Caco-2 (cell line): Measurements from ENCODE around the gene BMP7. TPM values are rescaled to one million over a fixed set of nuclear protein-coding genes. Genes with fewer than 3 reads are reported as not detected.

ENCODE experiments used
- BruUV-seq: library from RNA; stranded (reverse); fragments of 400-500 nt; replicated peaks from 2 replicates; lab custom pipeline; 2021; lab: Mats Ljungman, UMichigan
- CTCF ChIA-PET: fragments of 300-600 bp; sonication (Branson Sonifier 250); formaldehyde crosslinking; loops from one replicate; lab custom pipeline; 2022; ENCODE audit warnings: antibody characterized with exemption; lab: Charles Lee
- POLR2A ChIA-PET: fragments of 300-600 bp; sonication (Branson Sonifier 250); formaldehyde crosslinking; loops from one replicate; lab custom pipeline; 2022; ENCODE audit warnings: antibody characterized with exemption; lab: Charles Lee
- DNase-seq, 2 experiments: peaks; one replicate each; pipeline versions ENCODE4 v3.0.0 to v3.0.0-alpha.2; 2020 to 2022
- H3K27me3 ChIP-seq: replicated peaks from 2 replicates; pipeline ENCODE4 v1.6.0; 2011; ENCODE audit warnings: low read length; ENCODE audit not compliant: control insufficient read depth, insufficient read depth
- H3K36me3 ChIP-seq: 2 replicates; pipeline ENCODE4 v1.5.1; 2011; ENCODE audit warnings: low read length; ENCODE audit not compliant: control insufficient read depth, insufficient read depth
- H3K4me1 ChIP-seq: fragments of 250-450 bp; sonication (Bioruptor Pico); 2 replicates; pipeline ENCODE4 v1.5.1; 2020; ENCODE audit warnings: mild to moderate bottlenecking
- H3K4me3 ChIP-seq: 2 replicates; pipeline ENCODE4 v1.5.1; 2011; ENCODE audit warnings: low read depth, mild to moderate bottlenecking, control low read depth, low read length
- H3K9me3 ChIP-seq: fragments of 250-450 bp; sonication (Bioruptor Pico); 2 replicates; pipeline ENCODE4 v1.5.1; 2020; ENCODE audit warnings: mild to moderate bottlenecking, moderate library complexity
- H3K27ac Mint-ChIP-seq: one replicate; pipeline ENCODE4 v1.8.0; 2022; ENCODE audit warnings: mixed read lengths; ENCODE audit not compliant: unreplicated experiment
- H3K27me3 Mint-ChIP-seq: one replicate; pipeline ENCODE4 v1.8.0; 2022; ENCODE audit warnings: mixed read lengths; ENCODE audit not compliant: insufficient read depth, unreplicated experiment
- H3K36me3 Mint-ChIP-seq: one replicate; pipeline ENCODE4 v1.8.0; 2022; ENCODE audit warnings: mild to moderate bottlenecking, mixed read lengths; ENCODE audit not compliant: insufficient read depth, unreplicated experiment
- H3K4me1 Mint-ChIP-seq: one replicate; pipeline ENCODE4 v1.8.0; 2022; ENCODE audit warnings: low read depth, mixed read lengths; ENCODE audit not compliant: unreplicated experiment
- H3K4me3 Mint-ChIP-seq: one replicate; pipeline ENCODE4 v1.8.0; 2022; ENCODE audit warnings: mild to moderate bottlenecking, moderate library complexity, mixed read lengths; ENCODE audit not compliant: unreplicated experiment
- H3K9me3 Mint-ChIP-seq: one replicate; pipeline ENCODE4 v1.8.0; 2022; ENCODE audit warnings: mixed read lengths; ENCODE audit not compliant: unreplicated experiment
- CTCF ChIP-seq, 2 experiments: fragments of 200-600 bp in 1 of 2; IDR thresholded peaks; 1 replicate in 1 of 2; 2 replicates in 1 of 2; pipeline versions ENCODE4 v1.5.1 to v1.8.0; 2011 to 2022; ENCODE audit warnings: antibody characterized with exemption in 1 of 2, control low read depth in 1 of 2, inconsistent platforms in 1 of 2, low read depth in 1 of 2, low read length in 1 of 2, mild to moderate bottlenecking in 1 of 2, moderate library complexity in 1 of 2; ENCODE audit not compliant: insufficient read depth in 1 of 2, severe bottlenecking in 1 of 2, unreplicated experiment in 1 of 2
- intact Hi-C: fragments of 100-400 bp; cut with micrococcal nuclease; formaldehyde crosslinking; loops from one replicate; pipeline ENCODE4 v1.10.0; 2022; ENCODE audit not compliant: unreplicated experiment
- total RNA-seq: library from RNA; stranded (reverse); gene quantifications from 2 replicates; pipeline ENCODE4 v1.2.3, GENCODE V29; 2022

BMP7 gene
- total RNA-seq, 1 experiment from 2014 or later = 317 TPM

DNA sequence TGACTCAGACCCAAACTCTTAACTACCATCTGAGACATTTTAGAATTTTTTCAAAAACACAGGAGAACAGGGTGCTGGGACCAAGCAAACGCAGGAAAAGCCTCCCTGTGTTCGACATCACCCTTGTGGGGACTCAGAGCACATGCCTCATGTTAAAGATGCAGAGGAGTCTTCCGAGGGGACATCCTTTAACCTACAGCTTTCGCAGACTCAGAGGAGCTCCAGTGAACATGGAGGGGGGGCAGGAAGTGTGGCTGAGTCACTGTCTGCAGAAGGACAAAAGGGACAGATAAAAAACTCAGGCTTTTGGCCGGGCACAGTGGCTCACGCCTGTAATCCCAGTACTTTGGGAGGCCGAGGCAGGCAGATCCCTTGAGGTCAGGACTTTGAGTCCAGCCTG is 15.1 kb downstream of the BMP7 start:
- TF ChIP-seq CTCF (IDR thresholded peaks at IDR 0.05; ENCODE audit: insufficient read depth in 1 of 2, low read depth in 1 of 2, low read length in 1 of 2, severe bottlenecking in 1 of 2, unreplicated experiment in 1 of 2) = no peak
- Histone ChIP-seq H3K4me1 (peaks cover 25% of the 10 kb centered on the region), H3K9me3 (no peaks in the 10 kb centered on the region), H3K4me3 (no peak overlapping the region), H3K36me3 (no peaks in the 10 kb centered on the region), H3K27me3 (no peaks in the 10 kb centered on the region)
- Mint-ChIP-seq H3K4me3 (no peak overlapping the region), H3K27me3 (no peaks in the 10 kb centered on the region), H3K36me3 (peaks cover 99% of the 10 kb centered on the region), H3K9me3 (no peaks in the 10 kb centered on the region), H3K27ac (peak overlapping the region; percentile 8), H3K4me1 (peaks cover 55% of the 10 kb centered on the region)
- POLR2A ChIA-PET = no interaction called here
- no peak for DNase-seq
- CTCF ChIA-PET = interaction anchor here (0.5 kb wide), 1 partner anchor 15 kb away, joined by 4 read pairs; no protein-coding TSS in a partner anchor
- BruUV-seq = no TSS peak
- intact Hi-C loops = no loop called here

- no peaks in the 10 kb centered on the region for H3K9me3 ChIP-seq
- BruUV-seq = no TSS peak
- POLR2A ChIA-PET = no interaction called here
- H3K4me1 Mint-ChIP-seq = peaks cover 55% of the 10 kb centered on the region
- H3K4me3 ChIP-seq = no peak overlapping the region
- no peaks in the 10 kb centered on the region for H3K9me3 Mint-ChIP-seq
- H3K36me3 ChIP-seq = no peaks in the 10 kb centered on the region
- H3K4me1 ChIP-seq = peaks cover 25% of the 10 kb centered on the region
- H3K27me3 ChIP-seq = no peaks in the 10 kb centered on the region
- no peak overlapping the region for H3K4me3 Mint-ChIP-seq
- DNase-seq = no peak
- intact Hi-C loops = no loop called here
- CTCF ChIA-PET = no interaction called here
- TF ChIP-seq CTCF (IDR thresholded peaks at IDR 0.05; ENCODE audit: insufficient read depth in 1 of 2, low read depth in 1 of 2, low read length in 1 of 2, severe bottlenecking in 1 of 2, unreplicated experiment in 1 of 2) = no peak
- H3K27me3 Mint-ChIP-seq = no peaks in the 10 kb centered on the region
- peak overlapping the region; percentile 8 for H3K27ac Mint-ChIP-seq
- peaks cover 99% of the 10 kb centered on the region for H3K36me3 Mint-ChIP-seq
Measured at GRCh38 chr20:57250607-57251343, 15.7 kb downstream of the BMP7 start.

GRCh38 chr20:57249772-57250171 is 16.7 kb downstream of the BMP7 start:
- H3K4me1 ChIP-seq = peaks cover 27% of the 10 kb centered on the region
- peaks cover 94% of the 10 kb centered on the region for H3K36me3 Mint-ChIP-seq
- no peak for DNase-seq
- CTCF ChIA-PET = interaction anchor here (1.0 kb wide), 1 partner anchor 83 kb away, joined by 3 read pairs; no protein-coding TSS in a partner anchor
- no peaks in the 10 kb centered on the region for H3K9me3 ChIP-seq
- intact Hi-C loops = no loop called here
- H3K9me3 Mint-ChIP-seq = no peaks in the 10 kb centered on the region
- peaks cover 52% of the 10 kb centered on the region for H3K4me1 Mint-ChIP-seq
- BruUV-seq = no TSS peak
- no peaks in the 10 kb centered on the region for H3K27me3 Mint-ChIP-seq
- no peak for TF ChIP-seq CTCF (IDR thresholded peaks at IDR 0.05; ENCODE audit: insufficient read depth in 1 of 2, low read depth in 1 of 2, low read length in 1 of 2, severe bottlenecking in 1 of 2, unreplicated experiment in 1 of 2)
- H3K4me3 ChIP-seq = no peak overlapping the region
- H3K4me3 Mint-ChIP-seq = no peak overlapping the region
- peak overlapping the region; percentile 81 for H3K27ac Mint-ChIP-seq
- no peaks in the 10 kb centered on the region for H3K27me3 ChIP-seq
- POLR2A ChIA-PET = no interaction called here
- no peaks in the 10 kb centered on the region for H3K36me3 ChIP-seq
